Hepatocyte (in vitro differentiated cells): ENCODE results near the gene MTMR10.

Experiments used
- EZH2 ChIP-seq: fragments of 200-600 bp; sonication (generic); IDR thresholded peaks from 2 replicates; pipeline ENCODE4 v1.6.1; 2016; ENCODE audit warnings: antibody characterized with exemption, mild to moderate bottlenecking, borderline replicate concordance
- EZH2phosphoT487 ChIP-seq: fragments of 200-600 bp; sonication (generic); IDR thresholded peaks from one replicate; pipeline ENCODE4 v1.6.1; 2018; ENCODE audit warnings: antibody characterized with exemption, mild to moderate bottlenecking, low read depth, moderate library complexity; ENCODE audit not compliant: unreplicated experiment, severe bottlenecking
- TF ChIP-seq, protein P1 (sequence below): fragments of 200-600 bp; sonication (generic); IDR thresholded peaks from 2 replicates; pipeline ENCODE4 v1.5.1; 2016; ENCODE audit warnings: antibody characterized with exemption, mild to moderate bottlenecking; ENCODE audit not compliant: poor library complexity

DNA sequence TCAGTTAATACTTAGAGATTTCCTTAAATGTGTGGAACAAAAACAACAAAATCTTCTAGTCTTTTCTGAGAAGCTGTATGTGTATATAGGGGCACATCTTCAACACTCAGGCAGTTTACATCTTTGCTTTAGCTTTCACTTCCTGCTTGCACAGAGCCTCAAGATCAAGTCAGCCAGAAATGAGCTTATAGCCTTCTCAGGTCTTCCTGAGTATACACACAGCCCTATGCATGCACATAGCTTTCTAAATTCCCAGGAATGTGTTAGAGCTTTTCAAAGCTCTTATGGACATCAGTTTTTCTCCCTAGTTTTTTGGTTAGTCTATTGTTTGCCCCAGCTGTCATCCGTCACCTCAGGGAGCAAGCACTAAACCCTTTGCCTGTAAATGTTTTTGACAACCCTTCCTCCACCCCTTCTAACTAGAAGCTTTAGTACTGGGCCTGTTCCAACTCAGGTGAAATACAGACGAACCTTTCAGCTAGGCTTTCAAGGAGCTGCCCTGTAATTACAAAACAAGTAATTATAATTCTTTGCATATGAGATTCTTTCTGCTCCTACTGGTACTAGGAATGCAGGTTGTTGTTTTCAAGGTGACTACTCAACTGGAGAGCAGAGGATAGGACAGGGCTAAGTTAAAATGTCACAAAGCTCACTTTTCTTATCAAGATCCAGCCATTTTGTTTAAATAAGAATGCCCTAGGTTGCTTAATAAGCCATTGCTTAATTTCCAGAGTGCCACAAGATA is 22.6 kb upstream of the MTMR10 start:
- TF ChIP-seq, protein P1, sequence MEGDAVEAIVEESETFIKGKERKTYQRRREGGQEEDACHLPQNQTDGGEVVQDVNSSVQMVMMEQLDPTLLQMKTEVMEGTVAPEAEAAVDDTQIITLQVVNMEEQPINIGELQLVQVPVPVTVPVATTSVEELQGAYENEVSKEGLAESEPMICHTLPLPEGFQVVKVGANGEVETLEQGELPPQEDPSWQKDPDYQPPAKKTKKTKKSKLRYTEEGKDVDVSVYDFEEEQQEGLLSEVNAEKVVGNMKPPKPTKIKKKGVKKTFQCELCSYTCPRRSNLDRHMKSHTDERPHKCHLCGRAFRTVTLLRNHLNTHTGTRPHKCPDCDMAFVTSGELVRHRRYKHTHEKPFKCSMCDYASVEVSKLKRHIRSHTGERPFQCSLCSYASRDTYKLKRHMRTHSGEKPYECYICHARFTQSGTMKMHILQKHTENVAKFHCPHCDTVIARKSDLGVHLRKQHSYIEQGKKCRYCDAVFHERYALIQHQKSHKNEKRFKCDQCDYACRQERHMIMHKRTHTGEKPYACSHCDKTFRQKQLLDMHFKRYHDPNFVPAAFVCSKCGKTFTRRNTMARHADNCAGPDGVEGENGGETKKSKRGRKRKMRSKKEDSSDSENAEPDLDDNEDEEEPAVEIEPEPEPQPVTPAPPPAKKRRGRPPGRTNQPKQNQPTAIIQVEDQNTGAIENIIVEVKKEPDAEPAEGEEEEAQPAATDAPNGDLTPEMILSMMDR: no peak
- no peak for TF ChIP-seq EZH2
- TF ChIP-seq EZH2phosphoT487: no peak
